Fibroblast of gingiva (primary cell): ENCODE measurements around the gene SUGP1.
A peak's percentile ranks its signal among the peaks of the same experiment; 100 is the strongest.

Experiments
- DNase-seq: peaks from one replicate; pipeline ENCODE4 v3.0.0-alpha.2; 2011; ENCODE audit warnings: low read depth

The SUGP1 gene

GRCh38 chr19:19303411-19303810 lies 16.9 kb downstream of the SUGP1 start:
- no peak for DNase-seq

DNA sequence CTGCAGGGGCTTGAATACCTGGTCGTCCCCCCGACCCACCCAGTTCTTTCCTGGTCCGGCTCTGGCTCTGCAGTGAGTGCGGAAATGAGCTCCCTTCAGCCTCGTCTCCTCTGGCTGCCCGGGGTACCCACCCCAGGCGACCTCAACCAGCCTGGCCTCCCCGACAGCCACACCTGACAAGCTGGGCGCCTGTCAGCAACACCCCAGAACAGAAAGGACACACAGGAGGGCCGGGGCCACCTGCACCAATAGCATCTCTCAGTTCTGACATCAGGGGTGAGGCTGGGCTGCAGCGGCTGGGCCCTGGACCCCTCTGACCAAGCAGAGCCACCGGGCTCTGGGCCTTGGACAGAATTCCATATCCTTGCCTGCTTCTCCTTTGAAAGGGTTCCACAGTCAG lies 19.7 kb downstream of the SUGP1 start:
- no peak for DNase-seq

DNA sequence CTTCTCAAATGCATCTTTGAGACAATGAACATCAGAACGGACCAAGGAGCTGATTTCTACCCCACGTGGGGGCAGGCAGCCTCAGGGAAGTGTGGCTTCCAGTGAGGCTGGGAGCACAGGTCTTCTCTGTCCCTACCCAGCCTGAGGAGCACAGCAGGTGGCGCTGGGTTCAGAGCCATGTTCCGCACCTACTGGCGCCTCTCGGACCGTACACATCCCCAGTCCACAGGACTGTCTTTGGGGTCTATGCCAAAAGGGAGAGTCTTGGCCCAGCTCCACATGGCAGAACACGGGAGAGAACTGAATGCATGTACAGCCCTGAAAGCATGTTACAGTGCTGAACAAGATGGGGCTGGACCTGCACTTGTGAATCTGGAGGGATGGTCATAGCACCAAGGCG lies 22.6 kb downstream of the SUGP1 start:
- no peak for DNase-seq

- no peak for DNase-seq
Observed at GRCh38 chr19:19296953-19297689, 23.2 kb downstream of the SUGP1 start.

- DNase-seq, result peak; percentile 23
Observed at GRCh38 chr19:19294914-19295313, 25.4 kb downstream of the SUGP1 start.

- DNase-seq, result no peak
Observed at GRCh38 chr19:19292607-19293006, 27.7 kb downstream of the SUGP1 start.

DNA sequence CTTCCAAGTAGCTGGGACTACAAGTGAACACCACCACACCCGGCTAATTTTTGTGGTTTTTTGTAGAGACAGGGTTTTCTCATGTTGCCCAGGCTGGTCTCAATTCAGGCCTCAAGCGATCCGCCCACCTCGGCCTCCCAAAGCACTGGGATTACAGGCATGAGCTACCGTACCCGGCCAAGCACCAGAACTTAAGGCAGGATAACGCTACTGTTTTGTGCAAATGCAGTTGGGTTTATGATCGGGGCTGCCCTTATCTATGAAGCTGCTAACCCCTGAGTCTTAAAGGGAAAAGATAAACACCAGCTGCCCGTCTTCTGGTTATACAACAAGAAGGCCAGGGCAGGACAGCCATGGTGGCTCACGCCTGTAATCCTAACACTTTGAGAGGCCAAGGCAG lies 34.6 kb downstream of the SUGP1 start:
- DNase-seq, result no peak

GRCh38 chr19:19280561-19280960 lies 39.7 kb downstream of the SUGP1 start:
- peak; percentile 89 for DNase-seq

DNA sequence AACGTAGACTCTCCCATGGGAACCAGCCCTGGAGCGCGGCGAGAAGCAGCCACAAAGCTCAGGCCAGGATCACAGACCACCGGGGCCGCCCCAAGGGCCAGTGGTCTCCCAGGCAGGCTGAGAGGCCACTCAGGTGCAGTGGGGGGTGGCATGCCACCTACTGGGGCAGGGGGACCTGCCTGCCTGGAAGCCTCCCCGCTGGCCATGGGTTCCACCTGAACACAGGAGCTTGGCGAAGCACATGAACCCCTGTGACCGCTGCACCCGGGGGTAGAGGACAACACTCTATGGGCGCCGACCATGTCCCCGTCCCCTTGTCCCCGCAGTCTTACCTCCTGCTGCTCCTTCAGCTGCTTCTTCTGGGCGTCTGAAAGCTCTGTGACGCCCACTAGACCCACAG lies 40.5 kb downstream of the SUGP1 start:
- no peak for DNase-seq

GRCh38 chr19:19279062-19279612 lies 41.2 kb downstream of the SUGP1 start:
- DNase-seq, result no peak

GRCh38 chr19:19278315-19278714 lies 42.0 kb downstream of the SUGP1 start:
- no peak for DNase-seq

DNA sequence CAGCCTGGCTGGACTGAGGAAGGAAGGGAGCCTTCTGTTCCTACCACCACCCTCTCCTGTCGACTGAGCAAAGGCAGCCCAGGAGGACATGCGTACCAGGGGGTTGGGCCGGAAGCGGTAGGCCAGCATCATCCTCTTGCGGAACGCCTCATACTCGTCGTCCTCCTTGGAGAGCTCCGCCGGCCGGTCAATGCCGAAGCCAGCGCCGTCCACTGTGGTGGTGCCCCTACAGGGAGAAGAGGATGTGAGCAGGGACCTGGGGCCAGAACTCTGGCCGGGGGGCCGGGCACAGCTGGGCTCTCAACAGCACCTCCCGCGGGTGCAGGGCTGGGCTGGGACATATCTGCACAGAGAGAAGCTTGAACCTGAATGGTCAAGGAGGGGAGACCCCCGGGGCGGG lies 43.5 kb downstream of the SUGP1 start:
- DNase-seq, result no peak

DNA sequence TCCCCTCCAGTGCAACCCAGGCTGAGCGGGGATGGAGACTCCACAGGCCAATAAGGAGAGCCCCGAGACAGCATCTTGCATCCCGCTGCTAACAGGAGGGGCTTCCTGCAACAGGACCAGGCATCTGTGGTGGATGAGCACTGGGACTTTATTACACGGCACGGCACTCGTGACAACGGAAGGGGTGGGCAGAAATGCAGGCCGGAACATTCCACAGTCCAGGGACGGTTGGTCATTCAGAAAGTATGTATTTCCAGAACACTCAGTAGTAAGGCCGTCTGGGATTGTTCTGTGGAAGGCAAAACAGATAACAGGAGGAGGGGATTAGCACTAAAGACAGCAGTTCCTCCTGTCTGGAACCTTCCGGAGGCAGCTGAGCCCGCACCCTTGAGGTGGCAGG lies 43.9 kb downstream of the SUGP1 start:
- DNase-seq, result no peak

- DNase-seq, result no peak
Observed at GRCh38 chr19:19274716-19275565, 45.4 kb downstream of the SUGP1 start.

DNA sequence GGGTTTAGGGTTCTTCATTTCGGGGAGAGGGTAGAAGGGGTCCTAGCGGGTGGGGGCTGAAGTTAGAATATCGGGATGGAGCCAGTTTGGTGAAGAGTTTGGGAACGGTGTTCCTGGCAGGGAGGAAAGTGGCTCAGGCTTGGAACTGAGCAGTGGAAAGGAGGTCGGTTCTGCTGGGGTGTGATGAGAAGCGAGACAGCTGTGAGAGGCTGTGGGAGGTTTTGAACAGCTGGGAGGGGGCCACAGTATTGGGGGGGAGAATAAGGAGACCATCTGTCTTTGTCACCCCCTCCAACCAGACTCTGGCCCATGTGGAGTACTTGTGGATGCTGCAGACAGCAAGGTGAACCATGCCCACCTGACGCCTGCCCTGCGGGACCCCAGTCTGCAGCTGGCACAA lies 46.2 kb downstream of the SUGP1 start:
- DNase-seq, result no peak

GRCh38 chr19:19271828-19272599 lies 48.3 kb downstream of the SUGP1 start:
- DNase-seq, result no peak

DNA sequence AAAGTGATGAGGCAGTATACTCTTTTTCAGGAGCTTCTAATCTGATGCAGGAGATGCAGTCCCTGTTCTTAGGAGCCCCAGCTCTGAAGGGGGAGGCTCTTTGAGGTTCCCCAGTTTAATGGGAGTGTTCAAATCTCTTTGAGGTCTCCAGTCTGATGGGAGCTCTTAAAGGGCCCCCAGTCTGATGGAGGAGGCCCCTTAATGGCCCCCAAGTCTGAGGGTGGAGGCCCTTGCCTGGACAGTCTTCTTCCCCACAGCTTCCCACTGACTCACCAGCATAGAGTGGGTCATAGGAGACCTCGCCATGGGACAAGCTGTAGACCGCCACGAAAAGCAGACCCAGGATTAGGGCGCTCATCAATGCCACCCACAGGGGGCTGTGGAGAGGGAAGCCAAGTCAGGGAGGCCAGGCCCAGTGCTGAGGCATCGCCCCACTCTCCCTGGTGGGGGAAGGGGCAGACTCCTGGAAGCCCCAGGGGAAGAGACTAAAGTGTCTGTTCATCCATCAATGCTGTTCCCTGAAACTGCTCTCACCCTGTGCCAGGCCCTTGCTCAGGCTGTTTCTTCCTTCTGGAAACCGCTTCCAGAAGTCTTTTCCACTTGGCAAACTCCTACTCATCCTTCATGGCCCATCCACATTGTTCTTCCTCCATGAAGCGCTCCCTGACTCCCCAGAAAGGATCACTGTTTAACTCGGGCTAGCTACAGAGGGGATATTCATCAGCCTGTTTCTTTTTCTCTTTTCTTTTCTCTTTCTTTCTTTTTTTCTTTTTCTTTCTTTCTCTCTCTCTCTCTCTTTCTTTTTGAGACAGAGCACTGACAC lies 49.3 kb downstream of the SUGP1 start:
- no peak for DNase-seq

GRCh38 chr19:19269952-19270694 lies 50.2 kb downstream of the SUGP1 start:
- DNase-seq, result no peak

DNA sequence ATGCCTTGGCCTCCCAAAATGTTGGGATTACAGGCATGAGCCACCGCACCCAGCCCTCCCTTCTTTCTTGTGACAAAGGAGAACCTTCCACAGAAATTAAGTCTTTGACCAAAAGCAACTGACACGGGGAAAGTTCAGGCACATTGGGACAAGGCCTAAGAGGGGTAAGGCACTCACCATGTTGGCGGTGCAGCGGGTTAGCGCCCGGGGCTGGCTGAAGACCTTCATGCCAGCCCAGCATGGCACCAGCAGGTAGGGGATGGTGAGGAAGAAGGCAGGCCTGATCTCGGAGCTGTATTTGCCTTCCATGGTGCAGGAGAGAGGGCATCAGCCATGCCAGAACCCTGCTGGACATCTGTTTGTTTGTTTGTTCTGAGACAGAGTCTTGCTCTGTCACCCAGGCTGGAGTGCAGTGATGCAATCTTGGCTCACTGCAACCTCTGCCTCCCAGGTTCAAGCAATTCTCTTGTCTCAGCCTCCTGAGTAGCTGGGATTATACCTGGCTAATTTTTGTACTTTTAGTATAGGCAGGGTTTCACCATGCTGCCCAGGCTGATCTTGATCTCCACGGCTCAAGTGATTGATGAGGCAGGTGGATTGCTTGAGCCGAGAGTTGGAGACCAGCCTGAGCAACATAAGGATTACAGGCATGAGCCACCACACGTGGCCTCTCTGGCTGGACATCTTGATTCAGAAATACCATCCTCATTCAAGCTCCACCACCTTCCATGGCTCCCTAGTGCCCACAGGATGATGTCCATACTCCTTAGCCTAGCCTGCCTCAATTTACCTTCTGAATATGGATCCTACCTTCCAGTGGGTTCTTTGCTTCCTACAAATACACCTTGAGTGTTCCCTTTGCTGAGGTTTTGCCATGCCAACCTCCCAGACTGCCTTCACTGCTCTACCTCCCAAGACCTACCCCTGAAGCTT lies 51.6 kb downstream of the SUGP1 start:
- no peak for DNase-seq

DNA sequence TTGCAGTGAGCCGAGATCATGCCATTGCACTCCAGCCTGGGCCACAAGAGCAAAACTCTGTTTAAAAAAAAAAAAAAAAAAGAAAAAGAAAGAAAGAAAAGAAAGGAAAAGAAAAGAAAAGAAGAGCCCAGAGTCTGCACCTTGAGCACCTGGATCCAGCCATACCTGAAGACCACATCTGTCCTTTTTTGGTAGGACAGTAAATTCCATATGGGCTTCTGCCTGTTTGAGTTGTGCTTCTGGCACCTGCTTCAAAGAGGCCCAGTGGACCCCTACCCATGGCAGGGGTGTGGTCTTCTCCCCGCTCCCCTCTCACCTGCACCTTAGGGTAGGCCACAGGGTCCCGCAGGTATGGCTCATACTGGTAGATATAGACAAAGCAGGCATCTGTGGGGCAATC lies 53.0 kb downstream of the SUGP1 start:
- DNase-seq, result no peak
